Body of pancreas (tissue), 4 donors: ENCODE results near the gene HECW1. TPM values are rescaled to one million over a fixed set of nuclear protein-coding genes. Genes with fewer than 3 reads are reported as not detected.

Source experiments
- ATAC-seq: fragments of 150-250 bp; one replicate; pipeline ENCODE4 v1.9.1; 2016
- DNase-seq, 4 donors: peaks; one replicate each; pipeline ENCODE4 v3.0.0-alpha.2; 2019
- H3K27ac ChIP-seq, 4 donors: fragments of 200-600 bp; sonication (generic); 1 replicate in 3 of 4; 2 replicates in 1 of 4; pipeline versions ENCODE4 v1.5.1 to v1.6.1; 2016 to 2019; ENCODE audit warnings: mild to moderate bottlenecking in 1 of 4, mixed read lengths in 1 of 4, moderate library complexity in 1 of 4
- H3K27me3 ChIP-seq, 2 donors: fragments of 200-600 bp; sonication (generic); one replicate each; pipeline ENCODE4 v1.6.0; 2016; ENCODE audit warnings: mild to moderate bottlenecking in 1 of 2
- H3K36me3 ChIP-seq, 2 donors: fragments of 200-600 bp; sonication (generic); replicated peaks in 1 of 2; 2 replicates each; pipeline ENCODE4 v1.5.1; 2016; ENCODE audit warnings: low read depth in 2 of 2; ENCODE audit not compliant: insufficient read depth in 1 of 2
- H3K4me1 ChIP-seq: fragments of 200-600 bp; sonication (generic); one replicate; pipeline ENCODE4 v1.6.0; 2016
- H3K4me3 ChIP-seq, 2 donors: fragments of 200-600 bp; sonication (generic); 1 replicate in 1 of 2; 2 replicates in 1 of 2; pipeline ENCODE4 v1.5.1; 2016 to 2019
- H3K9me3 ChIP-seq, 3 donors: fragments of 200-600 bp; sonication (generic); 1 replicate in 2 of 3; 2 replicates in 1 of 3; pipeline ENCODE4 v1.5.1; 2016
- POLR2A ChIP-seq, 3 donors: fragments of 450-650 bp; IDR thresholded peaks; one replicate each; pipeline ENCODE4 v1.6.1; 2016; ENCODE audit warnings: antibody characterized with exemption in 3 of 3, mild to moderate bottlenecking in 2 of 3
- WGBS, 2 donors: methylation state at CpG; one replicate each; pipeline ENCODE4 v1.1.5; 2017; 5-methylcytosine and 5-hydroxymethylcytosine counted together
- intact Hi-C: fragments of 100-400 bp; cut with DNase I; formaldehyde crosslinking; loops from one replicate; pipeline ENCODE4 v1.15.1; 2023
- total RNA-seq, 2 donors: library from RNA; depleted of rRNA; stranded (reverse); fragments of >200 nt; gene quantifications; one replicate each; pipeline ENCODE4 v1.1.0, GENCODE V29; 2016
- TF ChIP-seq, protein P1 (sequence below), 7 experiments: fragments of 450-650 bp in 4 of 7; fragments of 200-600 bp in 3 of 7; sonication (generic) in 3 of 7; IDR thresholded peaks; one replicate each; pipeline ENCODE4 v1.5.1; 2016 to 2019; ENCODE audit warnings: antibody characterized with exemption in 7 of 7

Gene HECW1
- total RNA-seq, 2 donors from 2014 or later, result under 0.01 TPM; not detected in 1

DNA sequence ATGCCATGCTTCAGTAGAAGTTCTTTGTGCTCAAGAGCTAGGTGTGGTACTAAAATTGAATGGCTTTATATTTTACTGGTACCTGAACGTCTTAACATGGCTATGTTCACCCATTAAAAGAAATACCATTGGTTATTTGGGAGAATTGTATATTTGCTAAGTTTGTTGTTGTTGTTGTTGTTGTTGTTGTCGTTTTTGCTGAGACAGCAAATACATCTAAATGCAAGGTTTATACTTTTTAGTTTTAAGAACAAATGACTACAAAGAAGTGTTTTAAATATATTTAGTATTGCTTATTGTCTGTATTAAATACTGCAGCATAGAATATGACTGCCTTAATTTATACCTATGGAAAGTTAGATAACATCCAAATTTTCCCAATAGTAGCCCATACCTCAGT is 66.9 kb downstream of the HECW1 start:
- DNase-seq, result no peak
- TF ChIP-seq POLR2A (IDR thresholded peaks at IDR 0.05), result no peak
- TF ChIP-seq, protein P1, sequence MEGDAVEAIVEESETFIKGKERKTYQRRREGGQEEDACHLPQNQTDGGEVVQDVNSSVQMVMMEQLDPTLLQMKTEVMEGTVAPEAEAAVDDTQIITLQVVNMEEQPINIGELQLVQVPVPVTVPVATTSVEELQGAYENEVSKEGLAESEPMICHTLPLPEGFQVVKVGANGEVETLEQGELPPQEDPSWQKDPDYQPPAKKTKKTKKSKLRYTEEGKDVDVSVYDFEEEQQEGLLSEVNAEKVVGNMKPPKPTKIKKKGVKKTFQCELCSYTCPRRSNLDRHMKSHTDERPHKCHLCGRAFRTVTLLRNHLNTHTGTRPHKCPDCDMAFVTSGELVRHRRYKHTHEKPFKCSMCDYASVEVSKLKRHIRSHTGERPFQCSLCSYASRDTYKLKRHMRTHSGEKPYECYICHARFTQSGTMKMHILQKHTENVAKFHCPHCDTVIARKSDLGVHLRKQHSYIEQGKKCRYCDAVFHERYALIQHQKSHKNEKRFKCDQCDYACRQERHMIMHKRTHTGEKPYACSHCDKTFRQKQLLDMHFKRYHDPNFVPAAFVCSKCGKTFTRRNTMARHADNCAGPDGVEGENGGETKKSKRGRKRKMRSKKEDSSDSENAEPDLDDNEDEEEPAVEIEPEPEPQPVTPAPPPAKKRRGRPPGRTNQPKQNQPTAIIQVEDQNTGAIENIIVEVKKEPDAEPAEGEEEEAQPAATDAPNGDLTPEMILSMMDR (IDR thresholded peaks at IDR 0.05), result no peak

DNA sequence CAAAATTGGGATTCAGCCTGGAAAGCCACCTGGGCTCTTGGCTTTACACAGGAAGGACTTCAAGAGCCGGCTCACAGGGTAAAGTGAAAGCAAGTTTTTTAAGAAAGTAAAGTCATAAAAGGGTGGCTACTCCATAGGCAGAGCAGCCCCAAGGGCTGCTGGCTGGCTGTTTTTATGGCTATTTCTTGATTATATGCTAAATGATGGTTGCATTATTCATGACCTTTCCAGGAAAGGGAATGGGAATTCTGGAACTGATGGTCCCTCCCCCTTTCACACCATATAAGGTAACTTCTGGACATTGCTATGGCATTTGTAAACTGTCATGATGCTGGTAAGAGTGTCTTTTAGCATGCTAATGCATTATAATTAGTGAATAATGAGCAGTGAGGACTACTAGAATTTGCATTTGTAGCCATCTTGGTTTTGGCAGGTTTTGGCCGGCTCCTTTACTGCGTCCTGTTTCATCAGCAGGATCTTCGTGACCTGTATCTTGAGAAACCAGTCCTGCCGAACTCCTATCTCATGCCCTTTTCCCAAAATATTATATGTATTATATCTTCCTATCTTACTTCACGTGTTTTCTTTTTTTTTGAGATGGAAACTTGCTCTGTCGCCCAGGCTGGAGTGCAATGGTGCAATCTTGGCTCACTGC is 80.5 kb downstream of the HECW1 start:
- ATAC-seq (no peak), DNase-seq (no peak)
- H3K4me3 ChIP-seq, result no peak overlapping the region
- no peak overlapping the region for H3K27ac ChIP-seq
- WGBS, 2 donors, result 71 to 76% methylated on average over 7 of the region's 7 CpGs
- no peaks in the 10 kb centered on the region for H3K9me3 ChIP-seq
- TF ChIP-seq, protein P1 (IDR thresholded peaks at IDR 0.05), result no peak
- TF ChIP-seq POLR2A (IDR thresholded peaks at IDR 0.05), result no peak
- no peaks in the 10 kb centered on the region for H3K36me3 ChIP-seq
- H3K27me3 ChIP-seq, result no peaks in the 10 kb centered on the region
- H3K4me1 ChIP-seq, result no peaks in the 10 kb centered on the region
- intact Hi-C loops, result no loop called here

More for the DNA sequence above, 66.9 kb downstream of the HECW1 start:
- ATAC-seq, result no peak
- WGBS, 2 donors, result 35 to 44% methylated on average over 2 of the region's 2 CpGs
- H3K9me3 ChIP-seq, result no peaks in the 10 kb centered on the region
- intact Hi-C loops, result no loop called here
- no peaks in the 10 kb centered on the region for H3K36me3 ChIP-seq
- no peak overlapping the region for H3K4me3 ChIP-seq
- no peaks in the 10 kb centered on the region for H3K27me3 ChIP-seq
- no peak overlapping the region for H3K27ac ChIP-seq
- H3K4me1 ChIP-seq, result no peaks in the 10 kb centered on the region

DNA sequence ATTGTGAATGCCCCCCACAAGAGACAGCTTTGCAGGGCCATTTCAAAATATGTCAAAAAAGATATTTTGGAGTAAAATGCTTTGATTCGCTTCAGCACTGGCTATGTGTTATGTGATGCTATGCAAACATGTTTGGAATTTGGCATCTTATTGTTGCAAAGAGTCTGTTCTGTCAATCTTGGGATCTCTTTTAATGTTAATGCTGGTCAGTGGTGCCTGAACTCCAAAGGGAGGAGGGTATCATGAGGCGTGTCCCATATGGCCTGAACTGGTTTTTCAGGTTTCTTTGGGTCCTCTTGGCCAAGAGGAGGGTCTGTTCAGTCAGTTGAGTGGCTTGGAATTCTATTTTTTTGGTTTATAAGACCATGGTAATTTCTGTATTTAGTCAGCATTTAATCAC is 81.4 kb downstream of the HECW1 start:
- Histone ChIP-seq H3K36me3 (no peaks in the 10 kb centered on the region), H3K9me3 (no peaks in the 10 kb centered on the region), H3K4me3 (no peak overlapping the region), H3K27me3 (no peaks in the 10 kb centered on the region), H3K4me1 (no peaks in the 10 kb centered on the region), H3K27ac (no peak overlapping the region)
- no peak for ATAC-seq
- no peak for TF ChIP-seq POLR2A (IDR thresholded peaks at IDR 0.05)
- TF ChIP-seq, protein P1 (IDR thresholded peaks at IDR 0.05), result no peak
- 14 to 27% methylated on average over 2 of the region's 2 CpGs for WGBS, 2 donors
- no peak for DNase-seq
- intact Hi-C loops, result no loop called here

DNA sequence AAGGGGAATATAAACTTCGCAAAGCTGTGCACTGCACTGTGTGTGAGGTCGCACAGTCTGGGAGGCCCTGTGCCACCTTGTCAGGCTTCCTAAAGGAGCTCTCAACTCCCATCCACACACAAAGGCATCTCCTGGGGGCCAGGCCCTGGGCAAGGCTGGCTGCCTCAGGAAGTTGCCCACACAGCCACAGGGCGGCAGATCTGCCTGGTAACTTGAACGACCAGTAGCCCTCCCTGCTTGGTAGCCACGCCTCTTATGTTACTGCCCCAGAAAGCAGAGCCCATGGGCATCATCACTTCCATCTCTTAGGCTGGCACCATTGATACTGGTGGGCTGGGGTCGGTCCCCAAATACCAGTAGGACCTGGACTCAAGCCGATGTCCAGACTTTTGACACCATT is 82.8 kb downstream of the HECW1 start:
- intact Hi-C loops, result no loop called here
- 68% methylated on average over 7 of the region's 7 CpGs for WGBS, 2 donors
- Histone ChIP-seq H3K4me1 (no peaks in the 10 kb centered on the region), H3K36me3 (no peaks in the 10 kb centered on the region), H3K27ac (no peak overlapping the region), H3K4me3 (no peak overlapping the region), H3K9me3 (no peaks in the 10 kb centered on the region), H3K27me3 (no peaks in the 10 kb centered on the region)
- DNase-seq (no peak), ATAC-seq (no peak)
- TF ChIP-seq POLR2A (IDR thresholded peaks at IDR 0.05), result no peak
- TF ChIP-seq, protein P1 (IDR thresholded peaks at IDR 0.05), result no peak

DNA sequence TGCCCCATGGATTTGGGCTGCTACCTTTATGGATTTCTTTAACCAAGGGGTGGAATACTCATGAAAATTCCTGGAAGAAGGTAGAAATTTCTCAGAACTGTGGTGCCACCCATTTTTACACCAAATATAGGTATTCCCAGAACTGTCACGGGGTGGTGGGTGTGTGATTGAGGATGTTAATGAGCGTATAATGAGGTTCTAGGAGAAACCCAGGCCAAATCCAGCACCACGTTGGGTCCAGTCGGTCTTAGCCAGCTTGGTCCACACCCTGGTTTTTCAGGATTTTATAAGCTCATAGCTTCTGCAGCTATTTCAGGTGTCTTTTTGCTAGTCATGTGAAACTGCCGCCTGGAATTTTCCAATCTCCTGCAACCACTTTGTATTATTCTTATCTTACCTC is 83.3 kb downstream of the HECW1 start:
- 64 to 67% methylated on average over 5 of the region's 5 CpGs for WGBS, 2 donors
- ATAC-seq, result no peak
- no peak overlapping the region for H3K27ac ChIP-seq
- no peaks in the 10 kb centered on the region for H3K4me1 ChIP-seq
- H3K4me3 ChIP-seq, result no peak overlapping the region
- no peaks in the 10 kb centered on the region for H3K36me3 ChIP-seq
- intact Hi-C loops, result no loop called here
- no peak for DNase-seq
- TF ChIP-seq POLR2A (IDR thresholded peaks at IDR 0.05), result no peak
- TF ChIP-seq, protein P1 (IDR thresholded peaks at IDR 0.05), result no peak
- H3K27me3 ChIP-seq, result no peaks in the 10 kb centered on the region
- no peaks in the 10 kb centered on the region for H3K9me3 ChIP-seq
